Esophagus muscularis mucosa (tissue), 4 donors: Measurements from ENCODE around the gene WSCD2. TPM values are rescaled to one million over a fixed set of nuclear protein-coding genes. Genes with fewer than 3 reads are reported as not detected.
A peak's percentile ranks its signal among the peaks of the same experiment; 100 is the strongest.

ENCODE experiments used
- DNase-seq: peaks from one replicate; pipeline ENCODE4 v3.0.0-alpha.2; 2017; ENCODE audit errors: extremely low spot score
- H3K27ac ChIP-seq, 4 donors: fragments of 200-600 bp; sonication (generic); replicated peaks in 1 of 4; 1 replicate in 3 of 4; 2 replicates in 1 of 4; pipeline ENCODE4 v1.5.1; 2016 to 2019; ENCODE audit warnings: mild to moderate bottlenecking in 1 of 4
- H3K27me3 ChIP-seq, 4 donors: fragments of 200-600 bp; sonication (generic); one replicate each; pipeline versions ENCODE4 v1.5.1 to v1.6.0; 2016 to 2019
- H3K36me3 ChIP-seq, 4 donors: fragments of 200-600 bp; sonication (generic); one replicate each; pipeline ENCODE4 v1.5.1; 2016 to 2019
- H3K4me1 ChIP-seq, 4 donors: fragments of 200-600 bp; sonication (generic); one replicate each; pipeline ENCODE4 v1.5.1; 2016 to 2019
- H3K4me3 ChIP-seq, 4 donors: fragments of 200-600 bp; sonication (generic); 1 replicate in 2 of 4; 2 replicates in 2 of 4; pipeline ENCODE4 v1.5.1; 2016 to 2019; ENCODE audit warnings: mild to moderate bottlenecking in 4 of 4, moderate library complexity in 1 of 4
- H3K9me3 ChIP-seq, 4 donors: fragments of 200-600 bp; sonication (generic); 1 replicate in 3 of 4; 2 replicates in 1 of 4; pipeline ENCODE4 v1.5.1; 2016 to 2019
- EP300 ChIP-seq: sonication (generic); formaldehyde crosslinking; IDR thresholded peaks from one replicate; pipeline ENCODE4 v1.6.1; 2017; ENCODE audit warnings: antibody characterized with exemption
- POLR2A ChIP-seq: fragments of 450-650 bp; IDR thresholded peaks from one replicate; pipeline ENCODE4 v1.6.1; 2017; ENCODE audit warnings: antibody characterized with exemption, moderate library complexity, mild to moderate bottlenecking, low read depth
- POLR2AphosphoS5 ChIP-seq, 2 donors: sonication (generic); formaldehyde crosslinking; IDR thresholded peaks; one replicate each; pipeline ENCODE4 v1.6.1; 2017; ENCODE audit warnings: antibody characterized with exemption in 2 of 2
- WGBS: methylation state at CpG from one replicate; pipeline ENCODE4 v1.1.5; 2018; 5-methylcytosine and 5-hydroxymethylcytosine counted together
- intact Hi-C: fragments of 100-400 bp; cut with DNase I; formaldehyde crosslinking; loops from one replicate; pipeline ENCODE4 v1.15.1; 2023
- total RNA-seq, 4 donors: library from RNA; depleted of rRNA; stranded (reverse); fragments of >200 nt; gene quantifications; one replicate each; pipeline versions ENCODE4 v1.1.0 to v1.2.1, GENCODE V29; 2016
- TF ChIP-seq, protein P1 (sequence below), 3 experiments: fragments of 200-600 bp in 2 of 3; fragments of 450-650 bp in 1 of 3; sonication (generic) in 2 of 3; IDR thresholded peaks; one replicate each; pipeline ENCODE4 v1.5.1; 2017 to 2019; ENCODE audit warnings: antibody characterized with exemption in 3 of 3, mild to moderate bottlenecking in 2 of 3, moderate library complexity in 1 of 3

WSCD2 gene
- total RNA-seq, 4 donors from 2014 or later = 24.7 to 47.9 (median 30.4) TPM

DNA sequence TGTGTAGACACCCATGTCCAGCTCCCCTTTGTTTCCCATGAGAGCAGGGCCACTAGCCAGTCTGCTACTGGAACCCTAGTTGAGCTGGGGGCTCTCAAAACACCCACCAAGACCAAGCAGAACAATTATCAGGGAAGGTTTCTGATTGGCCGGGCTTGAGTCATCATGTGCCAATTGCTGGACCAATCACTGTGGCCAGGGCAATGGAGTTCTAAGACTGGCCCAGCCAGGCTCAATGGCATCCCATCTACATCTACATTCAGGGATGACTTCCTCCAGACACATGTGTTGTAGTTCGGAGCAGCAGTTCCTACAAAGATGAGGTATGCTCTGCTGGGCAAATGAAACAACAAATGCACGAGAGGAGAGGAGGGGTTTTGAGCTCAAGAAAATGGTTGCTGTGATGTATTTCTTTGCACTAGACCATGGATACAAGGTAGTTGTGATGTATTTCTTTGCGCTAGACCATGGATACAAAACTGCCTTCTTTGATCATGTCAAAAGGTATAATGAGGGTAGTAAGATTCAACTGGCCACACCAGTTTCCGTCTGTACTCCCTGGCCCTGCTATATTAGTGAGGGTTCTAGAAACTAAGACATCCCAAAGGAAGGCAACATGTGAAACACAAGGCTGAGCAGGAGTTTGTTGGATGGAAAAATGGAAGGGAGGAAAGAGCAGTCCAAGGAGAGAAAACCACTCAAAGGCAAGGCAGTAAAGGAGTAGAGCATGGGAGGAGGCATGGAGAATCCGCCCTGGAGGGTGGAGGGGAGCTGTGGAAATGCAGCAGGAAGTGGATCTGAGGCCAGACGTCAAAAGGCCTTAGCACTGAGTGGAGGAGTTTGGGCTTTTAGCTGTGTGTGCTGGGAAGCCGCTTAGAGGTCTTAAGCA, 8.9 kb upstream of the WSCD2 start:
- TF ChIP-seq EP300 = no peak
- no peak overlapping the region for H3K4me3 ChIP-seq
- 85% methylated on average over 8 of the region's 8 CpGs for WGBS
- peaks cover 0 to 54% (median 42%) of the 10 kb centered on the region in 4 donors for H3K4me1 ChIP-seq
- DNase-seq = no peak
- no peaks in the 10 kb centered on the region for H3K36me3 ChIP-seq
- peaks cover 0 to 5% (median 0%) of the 10 kb centered on the region in 4 donors for H3K9me3 ChIP-seq
- H3K27ac ChIP-seq = peak overlapping the region; percentile 52 to 86 (median 70)
- intact Hi-C loops = no loop called here
- H3K27me3 ChIP-seq = no peaks in the 10 kb centered on the region

DNA sequence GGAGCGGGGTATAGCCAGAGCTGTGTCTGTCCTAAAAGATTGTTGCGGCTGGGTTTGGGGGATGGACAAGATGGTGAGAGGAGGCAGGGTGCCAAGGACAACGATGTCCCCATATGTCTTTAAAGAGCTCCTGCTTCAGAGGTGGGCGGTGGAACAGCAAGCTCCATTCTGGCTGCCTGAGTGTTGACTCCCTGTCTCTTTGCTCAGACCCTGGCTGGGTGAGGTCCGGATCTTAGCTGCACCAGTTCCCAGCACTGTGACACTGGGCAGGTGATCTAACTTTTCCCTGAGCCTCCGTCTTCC, 8.3 kb upstream of the WSCD2 start:
- Histone ChIP-seq H3K4me3 (no peak overlapping the region), H3K4me1 (peaks cover 0 to 48% (median 36%) of the 10 kb centered on the region in 4 donors), H3K9me3 (peaks cover 0 to 5% (median 0%) of the 10 kb centered on the region in 4 donors), H3K27ac (peak overlapping the region; percentile 17 to 64 (median 25)), H3K27me3 (no peaks in the 10 kb centered on the region), H3K36me3 (no peaks in the 10 kb centered on the region)
- WGBS = 72% methylated on average over 6 of the region's 6 CpGs
- TF ChIP-seq POLR2A (no peak), EP300 (no peak), POLR2AphosphoS5 (IDR thresholded peaks at IDR 0.05) (no peak)
- TF ChIP-seq, protein P1, sequence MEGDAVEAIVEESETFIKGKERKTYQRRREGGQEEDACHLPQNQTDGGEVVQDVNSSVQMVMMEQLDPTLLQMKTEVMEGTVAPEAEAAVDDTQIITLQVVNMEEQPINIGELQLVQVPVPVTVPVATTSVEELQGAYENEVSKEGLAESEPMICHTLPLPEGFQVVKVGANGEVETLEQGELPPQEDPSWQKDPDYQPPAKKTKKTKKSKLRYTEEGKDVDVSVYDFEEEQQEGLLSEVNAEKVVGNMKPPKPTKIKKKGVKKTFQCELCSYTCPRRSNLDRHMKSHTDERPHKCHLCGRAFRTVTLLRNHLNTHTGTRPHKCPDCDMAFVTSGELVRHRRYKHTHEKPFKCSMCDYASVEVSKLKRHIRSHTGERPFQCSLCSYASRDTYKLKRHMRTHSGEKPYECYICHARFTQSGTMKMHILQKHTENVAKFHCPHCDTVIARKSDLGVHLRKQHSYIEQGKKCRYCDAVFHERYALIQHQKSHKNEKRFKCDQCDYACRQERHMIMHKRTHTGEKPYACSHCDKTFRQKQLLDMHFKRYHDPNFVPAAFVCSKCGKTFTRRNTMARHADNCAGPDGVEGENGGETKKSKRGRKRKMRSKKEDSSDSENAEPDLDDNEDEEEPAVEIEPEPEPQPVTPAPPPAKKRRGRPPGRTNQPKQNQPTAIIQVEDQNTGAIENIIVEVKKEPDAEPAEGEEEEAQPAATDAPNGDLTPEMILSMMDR (IDR thresholded peaks at IDR 0.05) = no peak
- intact Hi-C loops = no loop called here
- no peak for DNase-seq

DNA sequence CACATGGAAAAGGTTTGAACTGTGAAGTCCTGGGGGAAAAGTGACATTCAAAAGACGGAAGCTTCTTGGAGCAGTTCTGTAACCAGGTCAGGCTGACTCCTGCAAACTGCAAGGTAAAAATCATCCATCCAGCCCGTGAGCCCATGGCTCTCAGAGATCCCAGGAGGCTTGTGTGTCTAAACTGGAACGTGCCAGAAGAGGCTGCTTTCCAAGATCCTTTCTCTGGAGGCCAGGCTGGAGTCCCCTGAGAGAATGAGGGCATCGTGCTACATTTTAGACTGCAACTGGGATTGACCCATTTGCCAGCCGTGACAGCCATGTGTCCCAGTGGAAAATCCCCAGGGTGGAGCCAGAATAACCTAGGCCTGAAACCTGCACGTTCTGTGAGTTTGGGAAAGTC, 7.8 kb upstream of the WSCD2 start:
- DNase-seq = no peak
- Histone ChIP-seq H3K27ac (peak overlapping the region; percentile 17 to 64 (median 34)), H3K4me3 (no peak overlapping the region), H3K4me1 (peaks cover 0 to 45% (median 31%) of the 10 kb centered on the region in 4 donors), H3K27me3 (no peaks in the 10 kb centered on the region), H3K9me3 (peaks cover 0 to 5% (median 0%) of the 10 kb centered on the region in 4 donors), H3K36me3 (no peaks in the 10 kb centered on the region)
- WGBS = 60% methylated on average over 6 of the region's 6 CpGs
- intact Hi-C loops = no loop called here
- TF ChIP-seq, protein P1 (IDR thresholded peaks at IDR 0.05) = no peak
- TF ChIP-seq POLR2A = no peak
- TF ChIP-seq EP300 = no peak
- no peak for TF ChIP-seq POLR2AphosphoS5 (IDR thresholded peaks at IDR 0.05)

DNA sequence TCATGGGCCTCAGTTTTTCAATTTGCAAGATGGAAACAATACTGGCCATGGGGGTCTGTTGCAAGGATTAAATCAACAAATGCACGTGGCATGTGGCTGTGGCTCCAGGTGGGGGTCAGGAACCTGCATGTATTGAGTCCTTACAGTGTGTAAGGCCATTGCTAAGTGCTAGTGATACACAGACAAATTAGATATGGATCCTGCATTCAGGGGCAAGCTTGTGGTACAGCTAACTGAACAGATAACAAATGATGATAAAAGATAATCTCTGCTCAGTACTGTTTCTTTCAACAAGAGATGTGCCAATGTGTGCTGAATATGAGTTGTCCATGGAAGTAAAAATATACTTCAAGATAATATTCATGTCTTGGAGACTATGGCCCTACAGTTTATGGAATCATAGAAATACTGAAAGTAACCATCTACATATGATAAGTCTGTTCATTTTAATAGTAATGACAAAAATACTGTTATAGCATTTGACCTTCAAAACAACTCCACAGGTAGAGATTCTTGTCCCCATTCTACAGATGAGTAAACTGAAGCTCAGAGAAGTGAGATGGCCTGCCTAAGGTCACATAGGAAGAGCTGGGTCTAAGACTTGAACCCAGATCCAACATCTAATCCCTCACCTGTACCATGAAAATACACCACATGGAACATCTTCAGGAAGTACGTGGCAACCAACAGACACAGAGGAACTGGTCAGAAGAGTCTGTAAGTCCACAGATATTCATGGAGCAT, 7.2 kb upstream of the WSCD2 start:
- Histone ChIP-seq H3K27me3 (no peaks in the 10 kb centered on the region), H3K27ac (peak overlapping the region; percentile 17 to 64 (median 34)), H3K36me3 (no peaks in the 10 kb centered on the region), H3K9me3 (peaks cover 0 to 5% (median 0%) of the 10 kb centered on the region in 4 donors), H3K4me3 (no peak overlapping the region), H3K4me1 (peaks cover 0 to 45% (median 30%) of the 10 kb centered on the region in 4 donors)
- 78% methylated on average over 2 of the region's 2 CpGs for WGBS
- TF ChIP-seq POLR2A (no peak), POLR2AphosphoS5 (IDR thresholded peaks at IDR 0.05) (no peak), EP300 (no peak)
- TF ChIP-seq, protein P1 (IDR thresholded peaks at IDR 0.05) = no peak
- no peak for DNase-seq
- intact Hi-C loops = no loop called here

DNA sequence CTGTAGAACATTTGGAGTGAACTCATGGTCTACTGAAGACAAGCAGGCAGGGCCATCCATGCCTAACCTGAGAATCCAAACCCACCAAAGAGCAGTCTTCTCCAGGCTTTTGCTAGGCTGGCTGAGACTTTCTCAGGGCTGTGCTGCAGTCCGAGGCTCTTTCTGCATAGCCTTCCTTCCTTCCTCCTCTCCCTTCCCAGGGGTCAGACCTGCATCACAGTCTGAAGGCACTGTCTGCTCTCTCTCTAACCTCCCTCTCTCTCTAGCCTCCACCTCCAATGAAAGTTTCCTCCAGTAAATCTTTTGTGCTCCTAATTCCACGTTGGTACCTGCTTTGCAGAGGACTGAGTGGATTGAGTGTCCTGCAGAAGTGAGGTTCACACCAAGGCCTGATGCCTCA, 6.4 kb upstream of the WSCD2 start:
- intact Hi-C loops = no loop called here
- Histone ChIP-seq H3K27ac (peak overlapping the region in 2 of 4 donors; percentile 47 to 64), H3K4me1 (peaks cover 0 to 46% (median 29%) of the 10 kb centered on the region in 4 donors), H3K36me3 (no peaks in the 10 kb centered on the region), H3K4me3 (no peak overlapping the region), H3K27me3 (no peaks in the 10 kb centered on the region), H3K9me3 (peaks cover 0 to 5% (median 0%) of the 10 kb centered on the region in 4 donors)
- TF ChIP-seq POLR2AphosphoS5 (IDR thresholded peaks at IDR 0.05) = no peak
- TF ChIP-seq, protein P1 (IDR thresholded peaks at IDR 0.05) = no peak
- TF ChIP-seq POLR2A = no peak
- no peak for TF ChIP-seq EP300
- 96% methylated on average over 2 of the region's 2 CpGs for WGBS
- no peak for DNase-seq
